Activated effector memory CD4-positive, alpha-beta T cell treated with Interleukin-2 at 50 U/mL for 16 hours (primary cell): ENCODE data around the gene HKDC1.
A peak's percentile ranks its signal among the peaks of the same experiment; 100 is the strongest.

ENCODE experiments used
- DNase-seq: peaks from one replicate; pipeline ENCODE4 v3.0.0-alpha.2; 2020

Gene HKDC1

GRCh38 chr10:69217119-69217754 is 2.9 kb upstream of the HKDC1 start:
- no peak for DNase-seq

- no peak for DNase-seq
Measured at GRCh38 chr10:69218831-69219230, 1.3 kb upstream of the HKDC1 start.

- DNase-seq = no peak
Measured at GRCh38 chr10:69220507-69220906, 375 bp downstream of the HKDC1 start.

DNA sequence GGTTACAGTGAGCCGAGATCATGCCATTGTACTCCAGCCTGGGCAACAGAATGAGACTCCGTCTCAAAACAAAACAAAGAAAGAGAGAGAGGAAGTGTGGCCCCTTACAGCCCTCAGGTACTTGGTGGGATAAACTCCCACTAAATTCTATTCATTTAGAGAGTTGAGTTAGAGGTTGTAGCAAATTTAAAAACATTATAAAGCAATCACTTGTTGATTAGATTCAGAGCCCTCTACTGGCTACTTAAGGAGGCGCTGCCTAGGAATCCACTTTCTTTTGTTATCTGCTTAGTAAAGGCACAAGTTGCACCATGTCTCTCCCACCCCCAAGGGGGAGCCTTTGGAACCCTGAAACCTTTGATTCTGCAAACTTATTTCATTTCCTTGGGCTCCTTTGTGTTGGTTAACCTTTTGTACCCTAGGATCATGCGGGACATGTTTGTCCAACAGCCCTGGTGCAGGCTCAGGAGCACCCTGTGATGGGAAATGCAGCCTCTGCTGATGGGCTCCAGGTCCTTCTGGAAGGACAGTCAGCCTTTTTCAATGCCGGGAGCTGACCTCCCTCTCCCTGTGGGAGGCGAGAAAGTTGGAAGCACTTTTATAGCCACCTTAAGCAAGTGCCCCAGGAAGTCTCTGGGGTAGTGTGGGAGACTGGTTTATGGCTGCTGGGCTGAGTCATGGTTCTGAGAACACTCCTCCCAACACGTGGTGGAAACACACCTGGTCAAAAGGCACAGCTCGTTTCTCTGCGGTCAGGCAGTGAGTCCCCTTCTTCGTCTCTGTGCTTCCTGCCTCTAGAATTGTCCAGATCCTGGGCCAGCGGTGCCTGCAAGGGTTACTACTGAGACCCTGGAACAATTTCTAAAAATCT is 2.3 kb downstream of the HKDC1 start:
- DNase-seq = peak; percentile 65

GRCh38 chr10:69223028-69223342 is 2.9 kb downstream of the HKDC1 start:
- no peak for DNase-seq

DNA sequence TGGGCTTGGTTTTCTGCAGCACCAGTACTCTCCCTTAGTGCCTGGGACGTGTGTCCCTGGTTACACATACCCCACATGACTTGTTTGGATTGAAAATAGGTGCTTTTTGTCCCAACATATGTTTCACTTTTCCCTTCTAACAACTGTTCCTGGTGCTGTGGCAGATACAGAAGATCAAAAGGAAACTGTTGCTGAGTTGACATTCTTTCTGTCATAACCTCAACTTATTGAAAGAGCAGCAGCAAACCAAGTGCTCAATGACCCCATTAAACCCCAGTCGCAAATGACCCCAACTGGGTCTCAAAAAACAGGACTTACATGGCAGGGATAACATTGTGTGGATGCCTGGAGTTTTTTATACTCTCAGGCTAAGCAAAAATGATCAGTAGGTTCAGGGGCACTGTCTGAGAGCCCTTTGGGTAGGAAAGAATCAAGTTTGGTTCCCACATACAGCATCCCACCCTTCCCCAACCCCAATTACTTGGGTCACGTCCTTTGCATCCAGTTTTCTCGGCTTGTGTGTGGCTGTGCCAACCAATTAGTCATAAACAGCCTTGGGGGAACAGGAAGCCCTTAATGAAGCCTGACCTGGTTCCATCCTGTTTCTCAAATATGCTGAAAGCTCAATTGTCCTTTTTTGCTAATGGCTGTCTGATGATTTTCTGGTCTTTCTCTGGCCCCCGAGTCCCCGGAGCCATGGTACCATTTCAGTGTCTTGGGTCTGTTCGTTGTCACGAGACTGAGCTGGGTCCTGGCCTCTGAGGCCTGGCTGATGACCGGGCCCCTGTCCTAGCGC is 4.9 kb downstream of the HKDC1 start:
- no peak for DNase-seq

DNA sequence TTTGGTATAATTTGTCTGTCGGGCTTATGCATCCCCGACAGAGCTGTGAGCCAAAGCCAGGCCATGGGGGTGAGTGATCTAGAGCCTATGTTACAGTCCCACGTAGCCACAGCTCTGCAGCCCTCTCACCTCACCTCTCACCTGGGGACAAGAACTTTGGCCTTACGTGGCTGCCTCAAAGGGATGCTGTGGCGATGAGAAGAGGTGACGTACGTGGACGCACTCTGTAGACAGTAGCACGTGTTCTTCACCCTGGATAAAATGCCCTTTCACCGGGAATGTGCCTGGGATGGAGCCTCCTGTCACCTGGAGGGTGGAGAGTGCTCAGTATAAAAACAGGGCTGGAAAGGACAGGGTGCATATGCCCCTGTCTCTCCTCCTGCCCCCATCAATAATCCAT is 5.5 kb downstream of the HKDC1 start:
- DNase-seq = no peak

- no peak for DNase-seq
Measured at GRCh38 chr10:69226919-69227450, 6.9 kb downstream of the HKDC1 start.

- no peak for DNase-seq
Measured at GRCh38 chr10:69228151-69228550, 8.0 kb downstream of the HKDC1 start.

- no peak for DNase-seq
Measured at GRCh38 chr10:69229616-69229916, 9.4 kb downstream of the HKDC1 start.

- no peak for DNase-seq
Measured at GRCh38 chr10:69230128-69230527, 10.0 kb downstream of the HKDC1 start.

DNA sequence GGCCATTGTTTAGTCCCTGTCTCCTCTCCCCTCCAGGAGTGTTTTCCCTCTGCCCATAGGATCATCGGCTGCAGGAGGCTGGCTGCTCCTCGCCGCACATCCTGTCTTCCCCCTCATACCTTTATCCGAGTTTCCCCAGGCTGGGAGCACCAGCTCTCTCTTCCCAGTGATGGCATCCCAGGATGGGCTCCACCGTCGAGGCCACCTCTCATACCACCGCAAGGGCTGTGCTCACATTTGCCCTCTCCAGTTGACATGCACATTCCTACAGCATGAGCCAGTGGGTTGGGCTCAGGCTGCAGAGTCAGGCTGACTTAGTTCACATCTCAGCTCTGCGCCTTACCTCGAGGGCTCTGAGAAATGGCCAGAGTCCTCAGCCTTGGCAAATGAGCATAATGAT is 12.1 kb downstream of the HKDC1 start:
- no peak for DNase-seq

DNA sequence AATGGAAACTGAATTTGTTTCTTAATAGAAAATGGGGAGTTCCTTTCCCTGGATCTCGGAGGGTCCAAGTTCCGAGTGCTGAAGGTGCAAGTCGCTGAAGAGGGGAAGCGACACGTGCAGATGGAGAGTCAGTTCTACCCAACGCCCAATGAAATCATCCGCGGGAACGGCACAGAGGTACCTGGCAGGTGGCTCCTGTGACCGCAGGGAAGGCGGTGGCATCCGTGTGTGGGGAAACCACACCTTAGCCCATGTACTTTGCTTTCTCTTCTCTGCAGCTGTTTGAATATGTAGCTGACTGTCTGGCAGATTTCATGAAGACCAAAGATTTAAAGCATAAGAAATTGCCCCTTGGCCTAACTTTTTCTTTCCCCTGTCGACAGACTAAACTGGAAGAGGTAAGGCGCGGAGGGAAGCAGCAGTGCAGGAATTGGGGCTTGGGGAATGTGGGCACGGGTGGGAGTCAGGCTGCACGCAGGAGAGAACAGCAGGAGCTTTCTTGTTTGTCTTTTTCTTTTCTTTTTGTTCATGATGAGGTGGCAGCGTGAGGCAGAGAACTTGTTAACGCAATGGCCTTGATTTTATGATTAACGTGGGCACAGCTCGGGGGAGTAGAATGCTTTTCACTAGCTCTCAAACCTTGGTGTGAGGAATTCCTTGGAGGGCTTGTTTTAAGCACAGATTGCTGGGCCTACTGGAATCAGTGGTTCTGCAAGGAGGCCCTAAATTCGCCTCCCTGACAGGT is 12.8 kb downstream of the HKDC1 start:
- peak; percentile 43 for DNase-seq

GRCh38 chr10:69234447-69234846 is 14.3 kb downstream of the HKDC1 start:
- DNase-seq = no peak

- DNase-seq = peak; percentile 77
Measured at GRCh38 chr10:69237528-69238159, 17.5 kb downstream of the HKDC1 start.

DNA sequence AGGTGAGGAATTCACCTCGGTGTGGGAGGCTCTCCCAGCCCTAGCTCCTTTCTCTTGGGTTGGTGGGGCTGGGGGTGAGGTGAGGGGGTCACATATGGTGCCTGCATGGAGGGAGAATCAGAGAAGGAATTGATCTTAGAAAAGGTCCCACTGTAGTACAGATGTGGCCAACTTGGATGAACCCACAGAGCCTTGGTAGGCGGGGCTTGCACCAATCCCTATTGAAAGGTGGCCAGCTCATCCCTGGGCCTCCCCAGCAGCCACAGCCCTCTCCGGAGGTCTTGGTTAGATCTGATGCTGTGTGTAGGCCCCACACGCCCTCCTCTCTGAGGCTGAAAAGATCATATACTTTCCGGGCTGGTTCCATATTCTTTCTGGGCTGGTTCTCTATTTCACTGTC is 19.0 kb downstream of the HKDC1 start:
- DNase-seq = no peak

DNA sequence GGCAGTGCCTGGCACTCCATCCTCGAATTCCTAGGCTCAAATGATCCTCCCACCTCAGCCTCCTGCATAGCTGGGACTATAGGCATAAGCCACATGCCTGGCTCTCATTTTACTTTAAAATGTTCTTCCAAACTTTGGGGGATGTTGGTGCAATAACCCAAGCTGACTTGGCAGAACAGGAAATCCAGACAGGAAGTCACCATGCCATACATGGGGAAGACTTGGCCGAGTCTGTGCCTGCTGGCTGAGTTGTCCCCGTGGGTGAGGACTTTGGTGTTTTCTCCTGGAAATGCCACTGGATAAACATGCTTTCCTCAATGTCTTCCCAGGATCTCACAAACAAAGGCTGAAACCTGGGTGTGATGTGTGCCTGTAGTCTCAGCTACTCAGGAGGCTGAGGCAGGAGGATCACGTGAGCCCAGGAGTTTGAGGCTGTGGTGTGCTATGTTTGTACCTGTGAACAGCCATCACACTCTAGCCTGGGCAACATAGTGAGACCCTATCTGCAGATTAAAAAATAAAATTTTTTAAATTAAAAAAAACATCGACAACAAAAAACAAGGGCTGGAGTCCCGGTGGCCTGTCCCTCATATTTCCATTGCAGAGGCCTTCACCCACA is 19.8 kb downstream of the HKDC1 start:
- DNase-seq = no peak

- DNase-seq = no peak
Measured at GRCh38 chr10:69240455-69240854, 20.3 kb downstream of the HKDC1 start.

GRCh38 chr10:69241575-69241974 is 21.4 kb downstream of the HKDC1 start:
- DNase-seq = no peak

GRCh38 chr10:69242040-69242851 is 22.1 kb downstream of the HKDC1 start:
- no peak for DNase-seq

DNA sequence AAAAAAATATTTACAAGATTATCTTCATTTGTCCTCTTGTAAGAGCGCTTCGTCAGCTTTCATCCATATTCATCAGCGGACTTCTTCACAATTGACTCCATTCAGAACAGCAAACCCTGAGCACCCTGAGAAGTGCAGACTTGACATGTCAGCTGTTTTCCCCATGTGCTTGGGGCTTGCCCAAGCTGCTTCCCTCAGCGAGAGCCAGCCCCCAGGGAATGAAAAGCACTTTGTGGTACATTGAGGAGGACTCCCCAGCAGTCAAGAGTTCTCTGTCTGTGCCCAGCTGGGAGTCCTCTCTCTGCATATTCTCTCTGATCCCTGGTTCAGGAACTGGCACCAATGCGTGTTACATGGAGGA is 22.7 kb downstream of the HKDC1 start:
- DNase-seq = no peak
